NCI-H2029 treated with DMSO at 0.1 percent for 48 hours (cell line): Measurements from ENCODE around the gene HOXB4.

Source experiments
- DNase-seq: peaks from one replicate; lab custom pipeline; 2025; lab: John Stamatoyannopoulos, UW

The HOXB4 gene

DNA sequence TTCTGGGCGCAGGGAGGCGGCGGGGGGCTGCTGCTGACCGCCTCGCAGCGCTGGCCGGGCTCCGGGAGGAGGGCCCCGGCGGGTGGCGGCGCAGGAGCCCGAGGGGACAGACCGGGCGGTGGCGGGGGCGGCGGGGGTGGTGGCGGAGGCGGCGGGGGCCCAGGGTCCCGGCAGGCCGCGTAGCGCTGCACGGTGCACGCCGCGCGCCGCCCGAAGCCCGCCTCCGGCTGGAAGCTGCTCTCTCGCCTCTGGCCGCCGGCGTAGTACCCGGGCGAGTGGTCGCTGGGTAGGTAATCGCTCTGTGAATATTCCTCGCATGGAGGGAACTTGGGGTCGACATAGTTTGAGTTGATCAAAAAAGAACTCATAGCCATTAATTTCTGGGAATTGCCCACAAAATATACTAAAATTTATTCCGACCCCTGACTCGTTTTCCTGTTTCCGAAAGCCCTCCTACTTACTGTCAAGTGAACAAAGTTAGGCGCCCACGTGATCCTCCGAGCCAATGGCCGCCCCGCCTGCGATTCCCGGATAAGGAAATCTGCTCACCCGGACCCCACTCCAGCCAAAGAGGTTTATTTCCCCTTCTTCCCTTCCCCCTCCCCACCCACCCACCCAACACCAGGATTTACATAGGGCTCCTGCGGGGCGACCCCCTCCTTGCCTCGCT is at the start of gene HOXB4:
HOXB4 (minus strand) TSS at position 405 of the 670 bp plus-strand sequence; CDS start at position 374, 31 bp downstream.
- DNase-seq = peak; percentile 71

DNA sequence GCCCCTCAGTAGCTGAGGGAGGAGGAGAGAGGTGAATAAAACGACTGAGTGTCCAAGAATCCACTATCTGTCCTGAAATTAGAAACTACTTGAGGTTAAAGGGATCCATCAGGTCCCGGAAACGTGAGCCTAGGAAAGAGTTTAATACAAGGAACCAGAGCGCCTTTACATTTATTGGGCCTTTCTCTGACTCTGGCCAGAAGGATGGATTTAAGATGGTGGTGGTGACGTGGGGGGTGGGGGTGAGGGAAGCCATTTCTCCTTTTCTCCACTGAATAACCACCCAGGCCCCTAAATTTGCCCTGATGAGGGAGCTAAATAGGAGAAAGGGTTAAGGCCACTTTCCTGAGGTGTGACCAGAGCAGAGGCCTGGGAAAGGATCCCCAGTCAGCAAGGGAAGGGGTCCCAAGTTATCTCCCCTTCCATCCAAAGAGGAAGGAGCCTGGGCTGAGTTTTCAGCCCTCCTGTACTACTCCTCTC is 49.0 kb upstream of the HOXB4 start:
- DNase-seq = no peak

DNA sequence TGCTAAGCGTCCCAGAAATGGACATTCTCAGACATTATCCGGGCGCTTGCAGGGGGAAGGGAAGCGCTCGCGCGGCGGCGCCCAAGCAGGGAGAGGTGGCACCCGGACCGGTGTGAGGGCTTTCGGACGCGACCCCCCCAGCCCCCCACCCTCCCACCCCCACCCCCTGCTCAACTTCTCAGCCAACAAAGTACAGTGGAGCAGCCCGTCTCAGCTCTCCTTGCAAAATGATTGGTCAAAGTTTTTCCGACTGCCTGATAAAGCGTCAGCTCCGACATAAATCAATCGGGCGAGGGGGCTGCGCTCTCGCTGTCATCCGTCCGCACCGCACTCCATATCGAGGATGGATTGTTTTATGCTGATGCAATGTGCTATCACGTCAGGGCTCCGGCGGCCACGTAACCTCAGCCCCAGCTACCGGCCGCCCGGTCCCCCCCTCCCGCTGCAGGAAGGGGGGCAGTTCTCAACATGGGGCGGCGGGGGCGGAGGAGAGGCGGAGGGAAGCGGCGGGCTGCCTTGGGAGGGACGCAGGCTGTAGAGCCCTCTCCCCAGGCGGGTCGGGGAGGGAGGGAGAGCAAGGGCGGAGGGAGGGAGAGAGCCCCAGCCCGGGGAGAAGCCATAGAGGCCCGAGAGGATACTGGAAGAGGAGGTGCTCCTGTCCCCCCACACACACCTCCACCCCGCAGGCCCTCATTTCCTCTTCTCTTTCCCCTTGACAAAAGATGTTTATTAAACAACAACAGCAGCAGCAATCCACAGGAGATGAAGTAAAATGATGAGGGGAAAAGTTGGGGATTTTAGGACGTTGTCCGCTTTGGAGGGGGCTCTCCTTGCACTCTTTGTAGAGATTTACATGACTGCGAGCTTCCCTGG is 48.3 kb upstream of the HOXB4 start, which contains the start of gene HOXB9:
HOXB9 (minus strand) TSS at position 114 of the 873 bp plus-strand sequence; CDS start at position 25, 89 bp downstream.
- DNase-seq = no peak

DNA sequence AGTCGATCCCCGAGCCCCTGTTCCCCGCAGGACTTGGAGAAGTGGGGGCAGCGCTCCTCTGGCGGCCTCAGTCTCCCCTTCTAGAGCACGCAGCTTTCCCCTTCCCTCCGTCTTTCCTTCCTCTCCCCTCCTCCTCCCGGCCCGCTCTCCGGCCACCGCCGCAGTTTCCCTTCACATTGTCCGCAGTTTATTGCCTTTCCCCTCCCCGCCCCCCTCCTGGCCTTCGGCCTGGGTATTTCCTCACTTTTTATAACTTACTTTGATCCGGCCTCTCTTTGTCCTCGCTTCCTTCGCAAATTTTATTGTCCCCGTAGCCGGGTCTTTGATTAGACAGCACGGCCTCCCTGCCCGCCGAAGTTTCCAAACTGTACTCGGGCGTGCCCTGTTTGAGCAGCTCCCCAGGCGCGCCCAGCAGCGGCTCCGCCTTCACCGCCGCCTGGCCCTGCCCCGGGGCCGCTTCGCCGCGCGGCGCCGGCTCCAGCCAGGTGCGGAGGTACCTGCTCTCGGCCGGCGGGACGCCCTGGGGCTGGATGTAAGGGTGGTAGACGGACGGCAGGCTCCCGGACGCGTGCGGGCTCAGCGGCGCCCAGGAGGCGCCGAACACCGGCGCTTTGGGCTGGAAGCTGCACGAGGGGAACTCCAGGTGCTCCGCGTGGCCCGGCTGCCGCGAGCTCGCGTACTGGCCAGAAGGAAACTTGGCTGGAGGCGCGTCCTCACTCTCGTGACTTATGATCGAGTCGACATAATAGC is 47.5 kb upstream of the HOXB4 start:
- no peak for DNase-seq

DNA sequence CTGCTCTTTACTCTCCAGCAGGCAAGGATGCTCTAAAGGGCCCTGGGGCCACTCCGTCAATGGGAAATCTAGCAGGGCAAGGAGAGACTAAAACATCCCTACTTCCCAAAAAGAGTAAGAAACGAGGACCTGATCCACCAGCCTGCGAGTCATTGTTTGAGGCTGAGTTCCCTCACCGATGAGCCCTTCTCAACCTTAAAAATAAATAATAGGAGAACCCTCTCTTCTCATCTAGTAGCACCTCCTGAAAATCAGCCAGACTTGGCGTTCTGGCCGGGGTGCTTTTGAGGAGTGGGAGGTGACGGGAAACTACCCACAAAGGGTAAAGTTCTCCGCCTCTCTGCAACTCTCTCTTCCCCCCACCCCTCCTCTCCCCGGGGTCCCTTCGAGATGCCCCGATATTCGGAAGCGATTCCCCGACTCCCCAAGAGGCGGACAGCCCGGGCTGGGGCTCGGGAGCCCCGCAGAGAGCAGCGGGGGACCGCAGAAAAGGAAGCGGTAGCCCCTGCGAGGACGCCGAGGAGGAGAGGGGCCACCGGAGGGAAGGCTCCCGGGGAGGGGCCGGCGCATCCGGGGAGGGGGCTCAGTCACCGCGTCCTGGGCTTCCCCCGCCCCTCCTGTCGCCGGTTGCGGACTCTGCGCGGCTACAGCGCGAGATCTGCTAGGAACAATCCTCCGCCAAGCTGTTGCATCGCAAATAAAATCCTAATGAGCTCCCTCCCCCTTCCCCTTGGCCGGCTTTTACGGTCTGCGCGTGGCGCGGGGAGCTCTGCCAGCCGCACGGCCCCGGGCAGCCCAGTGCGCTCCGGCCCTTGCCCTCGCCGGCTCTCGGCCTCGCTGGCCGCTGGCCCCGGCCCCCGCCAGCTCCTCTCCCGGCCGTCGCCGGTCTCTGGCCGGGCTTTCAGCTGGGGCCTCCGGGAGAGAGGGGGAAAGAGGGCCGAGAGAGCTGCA is 46.7 kb upstream of the HOXB4 start:
- no peak for DNase-seq

DNA sequence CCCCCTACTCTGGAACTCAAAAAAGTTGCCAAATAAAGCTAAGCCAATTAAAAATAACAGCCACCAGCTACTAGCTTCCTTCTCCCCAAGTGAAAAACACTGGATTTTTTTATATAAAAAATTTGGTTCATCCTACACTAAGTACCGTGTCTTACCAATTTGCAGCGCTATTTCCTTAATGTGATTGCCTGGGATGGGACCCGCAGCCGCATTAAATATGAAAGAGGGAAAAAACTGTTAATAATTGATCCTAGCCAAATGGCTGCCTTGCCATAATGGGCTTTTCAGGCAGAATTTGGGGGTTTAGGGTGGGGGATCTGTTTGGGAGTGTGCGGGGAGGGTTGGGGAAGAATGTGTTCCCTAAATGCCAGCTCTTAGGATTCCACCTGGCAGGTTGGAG is 46.0 kb upstream of the HOXB4 start:
- no peak for DNase-seq

DNA sequence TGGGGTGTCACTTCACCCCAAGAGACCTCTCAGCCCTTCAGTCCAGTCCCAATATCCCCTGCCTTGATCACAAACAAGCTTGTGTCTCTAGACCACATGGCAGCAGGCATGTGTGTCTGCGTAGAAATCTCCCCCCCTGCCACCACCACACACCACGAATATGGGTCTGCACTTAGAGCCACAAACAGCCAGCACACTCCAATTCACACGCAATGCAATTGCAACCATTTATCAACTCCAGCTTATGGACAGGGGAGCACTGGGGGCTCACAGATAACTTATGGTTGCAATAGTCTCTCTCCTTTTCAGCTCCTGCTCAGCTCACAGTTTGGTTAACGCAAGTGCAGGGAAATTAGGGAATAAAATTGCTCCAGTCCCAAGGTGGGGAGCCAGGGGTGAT is 45.4 kb upstream of the HOXB4 start:
- no peak for DNase-seq

DNA sequence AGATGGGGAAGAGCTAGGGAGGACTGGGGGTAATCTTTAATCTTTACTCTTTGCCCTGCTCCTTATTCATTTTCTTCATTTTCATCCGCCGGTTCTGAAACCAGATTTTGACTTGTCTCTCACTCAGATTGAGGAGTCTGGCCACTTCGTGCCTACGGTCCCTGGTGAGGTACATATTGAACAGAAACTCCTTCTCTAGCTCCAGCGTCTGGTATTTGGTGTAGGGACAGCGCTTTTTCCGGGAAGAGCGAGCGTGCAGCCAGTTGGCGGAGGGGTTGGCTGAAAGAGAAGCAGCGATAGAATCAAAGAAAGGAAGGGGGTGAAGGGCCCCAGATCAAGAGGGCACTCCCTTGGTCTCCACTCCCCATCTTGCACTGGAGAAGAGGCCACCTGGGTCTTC is 44.7 kb upstream of the HOXB4 start:
- DNase-seq = no peak

DNA sequence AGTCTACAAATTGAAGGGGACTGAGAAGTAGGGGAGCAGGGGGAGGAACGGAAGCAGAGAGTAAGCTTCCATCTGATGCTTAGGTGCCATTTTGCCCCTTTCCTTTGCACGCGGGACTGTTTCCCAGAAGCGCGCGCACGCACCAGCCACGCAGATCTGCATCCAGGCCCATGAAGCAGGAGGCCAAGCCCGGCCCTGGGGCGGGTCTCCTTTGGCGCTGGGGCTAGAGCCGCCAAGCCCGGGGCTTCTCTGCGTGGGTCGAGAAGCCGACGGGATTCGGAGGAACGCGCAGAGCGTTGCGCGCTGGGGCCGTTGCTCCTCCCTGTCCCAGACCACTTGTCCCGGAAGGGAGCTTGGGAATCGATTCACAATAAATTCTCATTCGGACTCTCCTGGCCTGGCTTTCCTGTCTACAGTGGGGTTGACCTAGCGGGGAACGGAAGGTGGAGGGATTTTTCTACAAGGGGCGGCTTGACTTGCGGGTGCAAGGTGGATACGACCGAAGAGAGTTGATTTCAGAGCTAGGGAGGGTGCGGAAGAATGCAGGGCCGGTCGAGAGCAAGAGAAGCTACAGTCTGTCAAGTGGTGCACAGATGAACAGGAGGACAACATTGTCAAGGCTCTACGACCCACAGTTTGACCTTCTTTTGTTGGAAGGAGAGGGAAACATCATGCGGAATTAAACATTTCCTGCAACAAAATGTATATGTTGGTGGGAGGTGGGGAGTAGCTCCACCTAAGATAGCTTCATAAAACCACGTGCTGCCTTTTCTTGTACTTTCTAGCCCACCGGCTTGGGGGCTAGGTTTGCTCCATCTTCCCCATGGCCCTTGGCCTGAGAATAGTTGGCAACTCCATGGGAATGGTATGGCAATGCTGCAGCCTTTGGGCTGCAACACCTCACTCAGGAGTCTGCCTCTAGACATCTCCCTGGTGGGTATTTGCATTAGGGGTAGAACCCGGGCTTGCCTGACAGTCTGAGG is 43.6 kb upstream of the HOXB4 start:
- DNase-seq = no peak

DNA sequence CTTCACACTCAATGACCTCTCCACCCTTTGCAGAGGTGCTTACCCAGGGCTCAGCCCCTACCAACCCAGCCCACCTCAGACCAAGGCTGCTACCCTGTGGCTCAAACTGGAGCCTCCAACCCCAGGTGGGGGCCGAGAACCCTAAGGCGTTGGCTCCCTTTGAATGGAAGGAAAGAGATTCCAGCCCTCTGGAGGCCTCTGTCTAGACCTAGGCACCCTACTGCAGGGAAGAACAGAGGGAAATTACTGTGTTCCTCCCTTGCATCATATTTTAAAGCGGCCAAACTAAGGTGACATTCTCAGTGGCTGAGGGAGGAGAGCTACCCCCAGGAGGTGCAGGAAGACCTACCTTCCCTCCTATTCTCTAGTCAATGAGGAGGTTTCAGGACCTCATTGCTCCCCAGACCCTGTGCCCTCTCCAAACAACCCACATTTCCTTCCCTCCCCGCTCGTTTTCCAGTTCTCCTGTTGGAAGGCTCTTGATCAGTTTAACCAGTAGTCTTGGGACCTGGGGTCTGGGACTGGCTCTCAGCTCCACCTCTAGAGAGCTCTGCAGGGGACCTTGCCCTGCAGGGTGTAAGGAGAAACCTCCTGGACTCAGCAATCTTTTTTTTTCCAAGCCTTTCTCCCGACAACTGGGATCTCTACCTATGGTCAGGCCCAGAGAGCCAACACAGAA is 42.5 kb upstream of the HOXB4 start:
- DNase-seq = no peak

DNA sequence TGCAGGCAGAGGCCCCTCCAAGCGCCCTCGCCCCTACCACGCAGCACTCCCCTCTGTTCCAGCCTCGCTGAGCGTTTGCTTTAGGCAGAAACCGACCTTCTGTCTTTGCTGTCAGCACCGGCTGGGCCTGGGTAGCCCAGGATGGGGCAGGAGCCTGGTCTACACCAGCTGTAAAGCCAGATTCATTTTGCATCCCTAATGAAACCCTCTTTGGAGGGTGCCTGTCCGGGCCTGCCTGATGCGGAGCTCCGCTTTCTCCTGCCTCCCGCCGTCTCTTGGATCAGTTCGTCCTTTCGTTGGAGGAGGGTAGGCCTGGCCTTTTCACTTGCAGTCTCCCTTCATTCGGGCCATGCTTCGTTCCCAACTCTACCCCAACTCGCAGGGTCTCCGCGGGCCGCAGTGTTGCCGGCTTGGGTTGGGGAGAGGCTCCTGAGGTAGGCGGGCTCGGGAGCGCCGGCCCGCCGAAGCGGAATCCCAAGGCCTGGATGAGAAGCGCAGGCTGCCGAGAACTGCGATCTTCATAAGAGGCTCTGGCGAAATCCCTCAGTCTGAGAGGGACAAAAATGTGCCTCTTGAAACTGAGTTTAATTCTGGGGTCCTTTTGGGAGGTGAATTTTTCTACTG is 41.8 kb upstream of the HOXB4 start:
- no peak for DNase-seq

DNA sequence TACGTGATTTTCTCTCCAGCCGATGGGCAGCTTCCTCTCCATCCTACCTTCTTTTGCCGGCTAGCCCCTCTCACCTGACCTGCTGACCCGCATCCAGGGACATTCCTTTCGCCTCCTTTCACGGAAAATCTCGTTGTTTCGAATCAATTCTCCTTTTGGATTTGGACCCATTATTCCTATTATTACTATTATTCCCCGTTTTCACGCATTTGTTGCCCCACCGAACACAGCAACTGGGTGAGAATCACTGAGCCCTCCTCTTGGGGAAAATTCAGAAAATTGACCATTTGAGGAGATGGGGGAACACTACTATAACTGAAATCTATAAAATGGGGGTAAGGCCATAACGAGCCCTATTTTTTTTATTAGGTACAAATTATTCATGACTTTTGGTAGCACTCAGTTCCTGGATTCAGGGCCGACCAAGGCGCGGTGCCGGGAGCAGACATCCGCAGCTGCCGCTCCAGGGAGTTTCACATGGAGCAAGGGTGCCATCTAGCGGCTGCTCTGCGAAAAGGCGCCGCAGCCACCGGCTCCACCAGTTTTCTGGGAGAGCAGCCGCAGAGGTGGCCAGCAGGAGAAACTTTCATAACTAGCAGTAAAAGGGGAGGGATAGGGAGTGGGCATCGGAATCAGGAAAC is 40.2 kb upstream of the HOXB4 start:
- DNase-seq = peak; percentile 43

DNA sequence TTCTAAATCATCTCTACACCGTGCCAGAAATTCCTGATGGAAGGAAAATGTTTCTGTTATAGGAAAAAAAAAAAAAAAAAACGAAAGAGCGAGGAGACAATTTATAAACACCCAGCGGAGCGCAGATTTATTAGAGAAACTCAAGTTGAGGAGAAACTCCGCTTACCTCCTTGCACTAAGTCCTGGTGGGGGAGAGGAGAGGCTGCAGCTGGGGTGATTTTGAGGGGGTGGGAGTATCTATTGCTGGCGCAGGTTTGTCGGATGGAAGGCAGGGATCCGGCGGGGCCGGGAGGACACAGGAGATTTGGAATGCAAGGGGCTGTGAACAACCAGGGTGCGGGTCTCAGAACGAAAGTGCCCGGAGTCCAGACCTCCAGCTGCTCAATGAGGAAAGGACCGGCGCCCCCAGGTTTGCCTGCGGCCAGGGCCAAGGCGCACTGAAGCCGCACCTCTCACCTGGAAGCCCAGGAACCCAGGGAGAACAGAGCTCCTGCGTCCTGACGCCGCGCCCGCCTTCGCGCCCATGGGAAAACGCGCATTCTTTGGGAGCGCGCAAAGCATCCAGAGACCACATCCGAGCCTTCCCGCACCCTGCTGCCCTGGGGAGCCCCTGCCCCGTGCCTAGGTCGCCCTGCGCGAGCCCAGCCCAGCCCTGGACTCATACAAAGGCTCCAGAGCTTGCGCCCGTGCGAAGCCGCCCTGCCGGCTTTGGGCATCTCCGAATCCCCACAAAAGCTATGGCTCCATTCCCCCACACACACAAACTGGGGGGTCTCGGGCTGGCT is 39.5 kb upstream of the HOXB4 start:
- DNase-seq = no peak

DNA sequence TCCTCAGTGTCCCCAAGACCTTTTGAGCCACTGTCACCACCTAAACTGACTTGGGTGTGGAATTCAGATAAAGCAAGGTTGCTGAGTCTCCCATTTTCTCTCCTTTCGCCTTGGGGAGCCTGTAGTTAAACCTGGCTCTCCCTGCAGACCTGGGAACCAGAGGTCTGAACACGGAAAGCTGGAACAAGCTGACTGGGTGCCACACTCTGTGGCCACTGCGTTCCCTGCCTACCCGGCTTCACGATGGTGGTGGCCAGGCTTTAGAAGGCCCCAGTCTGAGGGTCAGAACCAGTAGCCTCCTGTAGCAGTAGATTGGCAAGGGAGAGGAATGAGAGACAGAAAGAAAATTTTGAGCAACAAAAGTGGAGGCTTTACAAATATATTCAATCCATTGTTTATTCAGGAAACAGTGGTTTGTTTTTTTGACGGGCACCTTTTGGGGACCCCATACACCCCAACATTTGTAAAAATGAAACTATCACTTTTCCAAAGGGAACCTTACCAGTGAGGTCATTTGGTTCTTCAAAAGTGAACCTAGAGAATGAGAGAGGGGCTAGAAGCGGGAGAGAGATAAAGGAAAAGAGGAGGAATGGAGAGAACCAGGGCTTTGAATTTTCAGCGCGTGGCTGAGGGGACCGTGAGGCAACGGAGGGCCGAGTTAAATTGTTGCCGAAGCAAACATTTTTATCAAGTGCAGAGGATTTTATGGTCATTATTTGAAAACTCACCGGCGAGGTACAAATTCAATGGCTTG is 38.7 kb upstream of the HOXB4 start:
- DNase-seq = no peak

DNA sequence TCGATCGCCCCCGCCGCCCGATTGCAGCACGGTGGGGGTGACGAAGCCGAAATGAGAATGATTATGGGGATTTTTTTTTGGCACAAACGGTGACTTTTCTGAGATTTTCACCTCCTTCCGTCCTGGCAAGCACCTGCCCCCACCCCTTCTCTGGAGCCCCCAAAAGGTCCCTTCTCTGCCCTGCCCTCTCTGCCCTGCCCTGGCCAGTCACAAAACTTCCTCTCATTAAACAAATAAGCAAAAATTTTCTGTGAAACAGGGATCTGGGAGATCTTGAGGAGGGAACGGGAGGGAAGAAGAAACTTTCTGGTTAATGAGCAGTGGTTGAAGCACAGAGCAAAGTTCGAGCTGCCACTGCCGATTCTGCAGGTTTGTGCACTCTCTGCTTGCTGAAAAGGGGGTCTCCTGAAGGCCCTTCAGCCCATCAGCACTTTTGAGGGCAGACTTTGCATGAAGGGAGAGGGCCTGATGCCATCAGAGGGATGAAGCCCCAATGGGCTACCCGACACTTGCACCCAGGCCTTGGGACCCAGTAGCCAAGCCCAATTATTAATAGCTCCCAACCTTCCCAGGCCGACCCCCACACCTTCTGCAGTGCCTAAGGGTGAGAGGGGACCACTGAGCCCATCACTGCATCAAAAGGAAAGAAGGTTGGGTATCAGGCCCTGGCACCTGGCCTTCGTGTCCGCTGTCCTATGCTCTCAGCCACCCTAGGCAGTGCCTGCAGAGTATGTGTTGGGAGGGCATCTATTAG is 38.0 kb upstream of the HOXB4 start:
- DNase-seq = no peak
